ENCODE measurements around the gene CTNNAL1. TPM values are rescaled to one million over a fixed set of nuclear protein-coding genes. Genes with fewer than 3 reads are reported as not detected.

The CTNNAL1 gene
- total and polyA plus RNA-seq, 3 donors from 2014 or later: 52.3 to 92.7 (median 86.4) TPM

GRCh38 chr9:108897324-108898096, 115.8 kb downstream of the CTNNAL1 start:
- H3K9me3 ChIP-seq: no peaks in the 10 kb centered on the region
- no peak overlapping the region for H3K27ac ChIP-seq
- H3K36me3 ChIP-seq (ENCODE audit: low read depth, missing control alignments): no peaks in the 10 kb centered on the region
- intact Hi-C loops (cut with DNase I; ENCODE audit: low total_unique reads): no loop called here
- H3K4me1 ChIP-seq: no peaks in the 10 kb centered on the region
- H3K4me3 ChIP-seq: no peak overlapping the region
- no peaks in the 10 kb centered on the region for H3K27me3 ChIP-seq
- no peak for DNase-seq
- WGBS, 2 donors: 89 to 96% methylated on average over 2 of the region's 2 CpGs
- no peak for TF ChIP-seq POLR2A (IDR thresholded peaks at IDR 0.05)
- TF ChIP-seq CTCF (IDR thresholded peaks at IDR 0.05): no peak

- WGBS, 2 donors: 88 to 91% methylated on average over 4 of the region's 4 CpGs
These were observed 118.9 kb downstream of the CTNNAL1 start for GRCh38 chr9:108894225-108894997.

More at GRCh38 chr9:108894225-108894997, 118.9 kb downstream of the CTNNAL1 start:
- H3K9me3 ChIP-seq: no peaks in the 10 kb centered on the region
- H3K27me3 ChIP-seq: no peaks in the 10 kb centered on the region
- DNase-seq: no peak
- H3K4me3 ChIP-seq: no peak overlapping the region
- no peaks in the 10 kb centered on the region for H3K4me1 ChIP-seq
- TF ChIP-seq POLR2A (IDR thresholded peaks at IDR 0.05) (no peak), CTCF (IDR thresholded peaks at IDR 0.05) (no peak)
- H3K36me3 ChIP-seq (ENCODE audit: low read depth, missing control alignments): no peaks in the 10 kb centered on the region
- intact Hi-C loops (cut with DNase I; ENCODE audit: low total_unique reads): no loop called here
- no peak overlapping the region for H3K27ac ChIP-seq

MicroRNAs within 50 kb of the gene (microRNA counts, 767-probe panel; counts per million panel counts)
- 0 to 152 counts per million in 2 donors for microRNA hsa-miR-32-5p

Small RNAs within 50 kb of the gene (microRNA-seq; reads per million reads assigned to microRNA genes)
- 109 to 163 reads per million in 2 donors for gene MIR32 (ENCODE audit: borderline number of aligned reads in 2 of 2, borderline replicate concordance in 1 of 2)

Small RNAs within 50 kb of the gene (small RNA-seq; reads per million reads assigned to genes)
- gene MIR32 (0.37 to 0.66 reads per million in 2 donors), gene RF00019 (0 reads per million in 2 donors)

Other genes with a start within 250 kb of the CTNNAL1 start
- gene ACTL7B, start 157.5 kb downstream of the CTNNAL1 start, total RNA-seq: 100 to 1,000 TPM in 1 of 2 donors, 10 to 100 TPM in 1; 72.6 to 129 TPM
- 162 TPM for gene ACTL7B, start 157.5 kb downstream of the CTNNAL1 start, polyA plus RNA-seq (ENCODE audit: insufficient read depth, low read depth, low replicate concordance)
- gene ACTL7A, start 151.2 kb downstream of the CTNNAL1 start, total RNA-seq: 100 to 1,000 TPM in 1 of 2 donors, 10 to 100 TPM in 1; 74.9 to 168 TPM
- 292 TPM for gene ACTL7A, start 151.2 kb downstream of the CTNNAL1 start, polyA plus RNA-seq (ENCODE audit: insufficient read depth, low read depth, low replicate concordance)
- gene ELP1, start 79.4 kb downstream of the CTNNAL1 start, total RNA-seq: 10 to 100 TPM; 32.7 to 36.6 TPM
- 20.8 TPM for gene ELP1, start 79.4 kb downstream of the CTNNAL1 start, polyA plus RNA-seq (ENCODE audit: insufficient read depth, low read depth, low replicate concordance)
- gene ABITRAM, start 79.1 kb downstream of the CTNNAL1 start, total RNA-seq: 10 to 100 TPM in 1 of 2 donors, 1 to 10 TPM in 1; 8.6 to 18.3 TPM
- gene ABITRAM, start 79.1 kb downstream of the CTNNAL1 start, polyA plus RNA-seq (ENCODE audit: insufficient read depth, low read depth, low replicate concordance): 33.3 TPM
- gene TMEM245, start 106.4 kb upstream of the CTNNAL1 start, total RNA-seq: 10 to 100 TPM; 63.6 to 67.6 TPM
- 44.9 TPM for gene TMEM245, start 106.4 kb upstream of the CTNNAL1 start, polyA plus RNA-seq (ENCODE audit: insufficient read depth, low read depth, low replicate concordance)
- gene FRRS1L, start 153.8 kb upstream of the CTNNAL1 start, total RNA-seq: 1 to 10 TPM; 5.3 to 9.3 TPM
- 6.0 TPM for gene FRRS1L, start 153.8 kb upstream of the CTNNAL1 start, polyA plus RNA-seq (ENCODE audit: insufficient read depth, low read depth, low replicate concordance)

All from testis (tissue), 3 donors.